Measurements from ENCODE around the gene DAPK2.

The DAPK2 gene

GRCh38 chr15:63953524-63953923, 92.8 kb downstream of the DAPK2 start:
- H3K9ac ChIP-seq (ENCODE audit: low read depth, low read length): no peak overlapping the region
- no peaks in the 10 kb centered on the region for H3K4me1 ChIP-seq (ENCODE audit: insufficient read depth, low read length)
- H3K9me3 ChIP-seq (ENCODE audit: insufficient read depth, low read length, severe bottlenecking): no peaks in the 10 kb centered on the region
- H3K4me2 ChIP-seq (ENCODE audit: insufficient read depth, low read length): no peak overlapping the region
- no peaks in the 10 kb centered on the region for H3K36me3 ChIP-seq (ENCODE audit: insufficient read depth, low read length)
- no peak overlapping the region for H3K4me3 ChIP-seq (ENCODE audit: low read depth in 1 of 2, low read length in 2 of 2)
- no peak for ATAC-seq (ENCODE audit: insufficient read depth, low read depth)
- TF ChIP-seq EZH2 (IDR thresholded peaks at IDR 0.05; ENCODE audit: borderline replicate concordance, low read depth, low read length, severe bottlenecking) (no peak), CTCF (IDR thresholded peaks at IDR 0.05; ENCODE audit: borderline replicate concordance, extremely low read depth, low read length, poor library complexity, severe bottlenecking) (no peak)
- no peaks in the 10 kb centered on the region for H3K79me2 ChIP-seq (ENCODE audit: insufficient read depth, low read length)
- H3K27me3 ChIP-seq (ENCODE audit: insufficient read depth, low read length, poor library complexity): no peaks in the 10 kb centered on the region
- H3K27ac ChIP-seq (ENCODE audit: low read length): no peak overlapping the region
- no peak for DNase-seq
- no peak overlapping the region for H2AFZ ChIP-seq (ENCODE audit: low read depth, low read length)
- no peaks in the 10 kb centered on the region for H4K20me1 ChIP-seq (ENCODE audit: insufficient read depth, low read length)

- no peaks in the 10 kb centered on the region for H3K9me3 ChIP-seq (ENCODE audit: insufficient read depth, low read length, severe bottlenecking)
- H2AFZ ChIP-seq (ENCODE audit: low read depth, low read length): no peak overlapping the region
- ATAC-seq (ENCODE audit: insufficient read depth, low read depth) (no peak), DNase-seq (no peak)
- H3K27ac ChIP-seq (ENCODE audit: low read length): no peak overlapping the region
- H3K79me2 ChIP-seq (ENCODE audit: insufficient read depth, low read length): no peaks in the 10 kb centered on the region
- H3K4me2 ChIP-seq (ENCODE audit: insufficient read depth, low read length): no peak overlapping the region
- H3K27me3 ChIP-seq (ENCODE audit: insufficient read depth, low read length, poor library complexity): no peaks in the 10 kb centered on the region
- H4K20me1 ChIP-seq (ENCODE audit: insufficient read depth, low read length): no peaks in the 10 kb centered on the region
- H3K36me3 ChIP-seq (ENCODE audit: insufficient read depth, low read length): no peaks in the 10 kb centered on the region
- no peak overlapping the region for H3K4me3 ChIP-seq (ENCODE audit: low read depth in 1 of 2, low read length in 2 of 2)
- TF ChIP-seq CTCF (IDR thresholded peaks at IDR 0.05; ENCODE audit: borderline replicate concordance, extremely low read depth, low read length, poor library complexity, severe bottlenecking) (no peak), EZH2 (IDR thresholded peaks at IDR 0.05; ENCODE audit: borderline replicate concordance, low read depth, low read length, severe bottlenecking) (no peak)
- no peaks in the 10 kb centered on the region for H3K4me1 ChIP-seq (ENCODE audit: insufficient read depth, low read length)
- H3K9ac ChIP-seq (ENCODE audit: low read depth, low read length): no peak overlapping the region
Observed at GRCh38 chr15:63950911-63951481, 95.3 kb downstream of the DAPK2 start.

- no peak overlapping the region for H3K9ac ChIP-seq (ENCODE audit: low read depth, low read length)
- H3K36me3 ChIP-seq (ENCODE audit: insufficient read depth, low read length): no peaks in the 10 kb centered on the region
- no peaks in the 10 kb centered on the region for H3K79me2 ChIP-seq (ENCODE audit: insufficient read depth, low read length)
- H3K9me3 ChIP-seq (ENCODE audit: insufficient read depth, low read length, severe bottlenecking): no peaks in the 10 kb centered on the region
- TF ChIP-seq EZH2 (IDR thresholded peaks at IDR 0.05; ENCODE audit: borderline replicate concordance, low read depth, low read length, severe bottlenecking) (no peak), CTCF (IDR thresholded peaks at IDR 0.05; ENCODE audit: borderline replicate concordance, extremely low read depth, low read length, poor library complexity, severe bottlenecking) (no peak)
- no peaks in the 10 kb centered on the region for H3K27me3 ChIP-seq (ENCODE audit: insufficient read depth, low read length, poor library complexity)
- no peaks in the 10 kb centered on the region for H3K4me1 ChIP-seq (ENCODE audit: insufficient read depth, low read length)
- no peak overlapping the region for H3K27ac ChIP-seq (ENCODE audit: low read length)
- DNase-seq (no peak), ATAC-seq (ENCODE audit: insufficient read depth, low read depth) (no peak)
- no peak overlapping the region for H3K4me3 ChIP-seq (ENCODE audit: low read depth in 1 of 2, low read length in 2 of 2)
- H2AFZ ChIP-seq (ENCODE audit: low read depth, low read length): no peak overlapping the region
- no peak overlapping the region for H3K4me2 ChIP-seq (ENCODE audit: insufficient read depth, low read length)
- no peaks in the 10 kb centered on the region for H4K20me1 ChIP-seq (ENCODE audit: insufficient read depth, low read length)
Observed at GRCh38 chr15:63948971-63949370, 97.3 kb downstream of the DAPK2 start.

GRCh38 chr15:63948436-63948835, 97.8 kb downstream of the DAPK2 start:
- ATAC-seq (ENCODE audit: insufficient read depth, low read depth): no peak
- H3K4me1 ChIP-seq (ENCODE audit: insufficient read depth, low read length): no peaks in the 10 kb centered on the region
- no peak overlapping the region for H3K27ac ChIP-seq (ENCODE audit: low read length)
- no peak overlapping the region for H2AFZ ChIP-seq (ENCODE audit: low read depth, low read length)
- TF ChIP-seq EZH2 (IDR thresholded peaks at IDR 0.05; ENCODE audit: borderline replicate concordance, low read depth, low read length, severe bottlenecking) (no peak), CTCF (IDR thresholded peaks at IDR 0.05; ENCODE audit: borderline replicate concordance, extremely low read depth, low read length, poor library complexity, severe bottlenecking) (no peak)
- no peaks in the 10 kb centered on the region for H3K27me3 ChIP-seq (ENCODE audit: insufficient read depth, low read length, poor library complexity)
- H3K79me2 ChIP-seq (ENCODE audit: insufficient read depth, low read length): no peaks in the 10 kb centered on the region
- H3K9ac ChIP-seq (ENCODE audit: low read depth, low read length): no peak overlapping the region
- no peak for DNase-seq
- no peaks in the 10 kb centered on the region for H3K36me3 ChIP-seq (ENCODE audit: insufficient read depth, low read length)
- H4K20me1 ChIP-seq (ENCODE audit: insufficient read depth, low read length): no peaks in the 10 kb centered on the region
- H3K9me3 ChIP-seq (ENCODE audit: insufficient read depth, low read length, severe bottlenecking): no peaks in the 10 kb centered on the region
- H3K4me2 ChIP-seq (ENCODE audit: insufficient read depth, low read length): no peak overlapping the region
- no peak overlapping the region for H3K4me3 ChIP-seq (ENCODE audit: low read depth in 1 of 2, low read length in 2 of 2)
